GM21619 (cell line): Measurements from ENCODE around the gene TRPM2.
"Not testable (repeated sequence)": the region's sequence is repeated elsewhere in the genome, so short reads cannot be mapped to it uniquely, and the experiment has no call there.

ENCODE experiments used
- ATAC-seq: cut with Tn5 transposase; IDR thresholded peaks from one replicate; pipeline ENCODE4 v1.9.1; 2021; ENCODE audit not compliant: unreplicated experiment

TRPM2 gene

DNA sequence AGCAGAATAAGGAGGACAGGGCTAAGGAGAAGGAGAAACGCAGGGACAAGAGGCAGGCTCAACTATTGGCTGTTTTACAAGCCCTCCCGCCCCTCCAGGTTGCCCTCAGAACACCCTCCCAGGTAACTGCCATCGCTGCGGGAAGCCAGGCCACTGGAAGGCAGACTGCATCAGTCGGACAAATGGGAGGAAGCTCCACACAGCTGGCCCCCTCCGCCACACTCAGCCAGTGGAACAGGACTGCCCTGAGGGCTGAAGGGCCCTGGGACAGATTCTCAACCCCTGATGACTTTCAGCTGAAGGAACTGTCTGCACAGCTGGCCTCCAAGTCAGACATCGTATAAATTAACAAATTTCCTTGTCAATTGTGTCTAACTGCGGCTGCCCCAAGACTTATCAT is 123.7 kb downstream of the TRPM2 start:
- ATAC-seq, result no peak

DNA sequence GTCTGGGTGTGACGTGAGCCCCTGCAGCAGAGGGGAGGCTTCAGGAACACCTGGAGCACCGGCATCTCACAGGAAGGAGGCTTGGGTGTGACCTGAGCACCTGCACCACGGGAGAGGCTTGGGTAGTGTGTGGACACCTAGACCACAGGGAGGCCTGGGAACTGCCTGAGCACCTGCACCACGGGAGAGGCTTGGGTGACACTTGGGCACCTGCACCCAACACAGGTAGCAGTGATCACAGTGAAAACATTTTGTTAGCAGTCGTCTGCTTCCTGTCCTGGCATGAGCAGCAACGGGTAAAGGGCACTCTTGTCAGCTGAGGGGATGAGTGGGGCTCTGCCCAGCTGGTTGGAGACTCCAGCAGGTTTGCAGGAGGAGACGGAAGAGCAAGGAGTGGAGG is 124.3 kb downstream of the TRPM2 start:
- ATAC-seq, result no peak

DNA sequence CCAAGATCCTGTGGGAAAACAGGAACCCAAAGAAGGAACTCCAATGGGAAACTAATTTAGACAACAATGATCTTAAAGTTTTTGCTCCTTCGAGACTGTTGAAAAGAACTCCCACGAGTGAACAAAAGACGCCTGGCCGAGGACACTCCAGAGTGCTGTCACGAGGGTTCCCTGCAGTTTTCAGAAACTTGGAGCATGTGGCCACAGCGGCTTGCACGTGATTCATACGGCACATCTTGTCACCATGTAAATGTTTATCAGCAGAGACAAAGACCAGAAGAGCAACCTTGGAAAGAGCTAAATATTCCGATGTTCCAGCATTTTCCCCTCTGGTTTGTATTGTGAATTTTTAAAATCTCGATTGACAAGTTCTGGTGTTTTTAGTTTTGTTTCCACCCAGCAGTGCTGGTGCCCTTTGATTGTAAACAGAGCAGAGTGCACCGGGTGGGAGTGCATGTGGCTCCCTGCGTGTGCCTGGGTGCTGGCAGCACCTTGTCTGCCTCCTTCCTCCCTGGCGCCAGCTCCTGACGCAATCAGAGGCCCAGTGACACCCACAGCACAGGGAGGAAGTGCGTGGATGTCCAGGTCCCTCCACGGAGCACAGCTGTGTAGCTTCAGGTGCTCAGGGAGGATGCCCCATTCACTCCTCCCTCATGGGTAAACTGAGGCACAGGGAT is 124.8 kb downstream of the TRPM2 start:
- ATAC-seq, result no peak

- no peak for ATAC-seq
Measured at GRCh38 chr21:44478801-44479167, 125.4 kb downstream of the TRPM2 start.

GRCh38 chr21:44479556-44480199 is 126.3 kb downstream of the TRPM2 start:
- not testable (repeated sequence) for ATAC-seq

- ATAC-seq, result no peak
Measured at GRCh38 chr21:44480200-44481053, 127.0 kb downstream of the TRPM2 start.

DNA sequence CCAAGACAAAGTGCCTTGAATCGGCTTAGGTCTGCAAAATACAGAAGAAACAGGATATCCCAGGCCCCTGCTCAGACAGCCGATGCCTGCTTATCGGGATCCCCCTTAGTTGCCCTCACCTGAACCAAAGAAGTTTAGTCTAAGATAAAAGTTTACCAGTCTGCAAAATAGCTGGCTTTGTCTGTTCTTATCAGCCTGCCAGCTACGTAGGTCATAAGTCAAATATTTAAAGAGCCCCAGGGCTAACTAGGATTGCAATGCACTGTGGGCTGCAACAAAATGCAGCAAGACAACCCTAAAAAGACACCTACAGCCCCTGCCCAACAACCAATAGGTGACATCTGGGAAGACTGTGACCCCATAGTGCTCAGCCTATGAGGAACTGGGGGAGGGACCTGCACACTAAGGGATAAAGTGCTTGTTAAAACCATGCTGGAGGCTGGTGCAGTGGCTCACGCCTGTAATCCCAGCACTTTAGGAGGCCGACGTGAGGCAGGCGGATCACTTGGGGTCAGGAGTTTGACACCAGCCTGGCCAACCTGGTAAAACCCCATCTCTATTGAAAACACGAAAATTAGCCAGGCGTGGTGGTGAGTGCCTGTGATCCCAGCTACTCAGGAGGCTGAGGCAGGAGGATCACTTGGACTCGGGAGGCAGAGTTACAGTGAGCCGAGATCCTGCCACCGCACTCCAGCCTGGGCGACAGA is 129.3 kb downstream of the TRPM2 start:
- no peak for ATAC-seq

GRCh38 chr21:44483288-44484237 is 130.1 kb downstream of the TRPM2 start:
- ATAC-seq, result no peak

- no peak for ATAC-seq
Measured at GRCh38 chr21:44484498-44485253, 131.3 kb downstream of the TRPM2 start.

- ATAC-seq, result no peak
Measured at GRCh38 chr21:44485254-44485793, 131.9 kb downstream of the TRPM2 start.

DNA sequence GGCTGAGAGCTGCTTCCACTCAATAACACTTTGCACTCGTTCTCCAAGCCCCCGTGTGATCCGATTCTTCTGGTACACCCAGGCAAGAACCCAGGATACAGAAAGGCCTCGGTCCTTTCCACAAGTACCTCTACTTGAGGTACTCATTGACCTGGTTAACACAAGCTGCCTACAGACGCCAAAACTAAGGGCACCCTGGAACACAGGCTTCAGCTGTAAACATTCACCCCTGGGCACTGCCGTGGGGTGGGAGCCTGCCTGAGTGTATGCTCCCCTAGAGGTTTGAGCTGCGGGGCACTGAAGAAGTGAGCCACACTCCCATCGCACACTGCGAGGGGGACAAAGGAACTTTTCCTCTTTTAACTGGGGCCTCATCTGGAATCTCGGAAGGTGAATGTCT is 132.4 kb downstream of the TRPM2 start:
- ATAC-seq, result no peak

- ATAC-seq, result no peak
Measured at GRCh38 chr21:44486302-44486701, 132.9 kb downstream of the TRPM2 start.

DNA sequence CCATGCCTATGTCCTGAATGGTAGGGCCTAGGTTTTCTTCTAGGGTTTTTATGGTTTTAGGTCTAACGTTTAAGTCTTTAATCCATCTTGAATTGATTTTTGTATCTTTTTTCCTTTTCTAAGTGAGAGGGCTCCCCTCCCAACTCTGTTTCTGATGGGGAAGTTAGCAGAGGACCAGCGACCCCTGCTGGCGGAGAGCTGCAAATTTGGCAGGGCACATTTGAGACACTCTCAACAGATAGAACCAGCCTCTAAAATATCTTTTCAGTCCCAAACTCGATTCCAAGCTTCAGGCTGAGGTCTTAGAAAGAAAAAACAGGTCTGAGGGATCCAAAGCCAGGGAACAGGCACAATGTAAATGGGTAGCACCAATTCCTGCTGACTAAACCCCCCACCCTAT is 134.4 kb downstream of the TRPM2 start:
- ATAC-seq, result no peak

DNA sequence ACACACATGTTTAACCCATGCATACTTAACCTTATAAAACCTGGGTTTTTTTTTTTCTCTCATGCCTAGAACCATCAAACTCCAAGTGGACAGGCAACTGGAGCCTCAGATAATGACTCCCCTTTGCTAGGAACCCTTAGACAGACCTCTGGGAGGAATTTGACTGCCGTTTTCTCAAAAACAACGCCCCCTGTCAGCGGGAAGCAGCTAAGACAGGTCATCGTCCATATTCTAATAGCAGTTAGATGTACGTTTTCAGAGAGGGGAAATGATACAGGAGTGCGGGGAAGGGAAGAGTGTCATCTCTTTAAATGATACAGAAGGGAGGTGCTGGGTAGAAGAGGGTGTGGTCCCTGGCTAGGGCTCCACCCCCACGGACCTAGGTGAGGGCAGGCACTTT is 136.5 kb downstream of the TRPM2 start:
- ATAC-seq, result no peak

GRCh38 chr21:44490405-44490804 is 137.0 kb downstream of the TRPM2 start:
- ATAC-seq, result no peak

DNA sequence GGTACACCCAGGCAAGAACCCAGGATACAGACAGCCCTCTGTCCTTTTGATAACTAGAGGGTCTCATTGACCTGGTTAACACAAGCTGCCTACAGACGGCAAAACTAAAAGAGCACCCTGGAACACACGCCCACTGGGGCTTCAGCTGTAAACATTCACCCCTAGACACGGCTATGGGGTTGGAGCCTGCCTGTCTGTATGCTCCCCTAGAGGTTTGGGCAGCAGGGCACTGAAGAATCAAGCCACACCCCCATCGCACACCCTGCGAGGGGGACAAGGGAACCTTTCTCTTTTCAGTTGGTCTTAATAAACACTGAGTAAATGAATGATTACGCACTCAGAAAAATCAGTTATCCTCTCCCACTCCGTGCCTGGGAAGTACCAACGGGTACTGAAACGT is 137.4 kb downstream of the TRPM2 start:
- ATAC-seq, result no peak
